ENCODE results near the gene PSRC1.
A peak's percentile ranks its signal among the peaks of the same experiment; 100 is the strongest.
"Not testable (repeated sequence)": the region's sequence is repeated elsewhere in the genome, so short reads cannot be mapped to it uniquely, and the experiment has no call there.

PSRC1 gene

GRCh38 chr1:109298666-109299557, 16.0 kb upstream of the PSRC1 start:
- H3K4me3 ChIP-seq (ENCODE audit: low read length): no peak overlapping the region
- DNase-seq (ENCODE audit: low read depth, low spot score): no peak

- no peak for DNase-seq (ENCODE audit: low read depth, low spot score)
- no peak overlapping the region for H3K4me3 ChIP-seq (ENCODE audit: low read length)
Measured at GRCh38 chr1:109296782-109297181, 13.8 kb upstream of the PSRC1 start.

- no peak overlapping the region for H3K4me3 ChIP-seq (ENCODE audit: low read length)
- DNase-seq (ENCODE audit: low read depth, low spot score): no peak
Measured at GRCh38 chr1:109295712-109296415, 12.9 kb upstream of the PSRC1 start.

GRCh38 chr1:109294481-109294880, 11.5 kb upstream of the PSRC1 start:
- H3K4me3 ChIP-seq (ENCODE audit: low read length): no peak overlapping the region
- no peak for DNase-seq (ENCODE audit: low read depth, low spot score)

GRCh38 chr1:109293026-109293425, 10.1 kb upstream of the PSRC1 start:
- DNase-seq (ENCODE audit: low read depth, low spot score): no peak
- no peak overlapping the region for H3K4me3 ChIP-seq (ENCODE audit: low read length)

GRCh38 chr1:109292364-109292763, 9.4 kb upstream of the PSRC1 start:
- no peak for DNase-seq (ENCODE audit: low read depth, low spot score)
- no peak overlapping the region for H3K4me3 ChIP-seq (ENCODE audit: low read length)

- no peak overlapping the region for H3K4me3 ChIP-seq (ENCODE audit: low read length)
- no peak for DNase-seq (ENCODE audit: low read depth, low spot score)
Measured at GRCh38 chr1:109290998-109291397, 8.1 kb upstream of the PSRC1 start.

- no peak overlapping the region for H3K4me3 ChIP-seq (ENCODE audit: low read length)
- no peak for DNase-seq (ENCODE audit: low read depth, low spot score)
Measured at GRCh38 chr1:109290137-109290536, 7.2 kb upstream of the PSRC1 start.

GRCh38 chr1:109286762-109287161, 3.8 kb upstream of the PSRC1 start:
- DNase-seq (ENCODE audit: low read depth, low spot score); H3K4me3 ChIP-seq (ENCODE audit: low read length): not testable (repeated sequence)

GRCh38 chr1:109283748-109284600, 1.0 kb upstream of the PSRC1 start:
- H3K4me3 ChIP-seq (ENCODE audit: low read length): peak overlapping the region; percentile 88
- no peak for DNase-seq (ENCODE audit: low read depth, low spot score)

GRCh38 chr1:109282497-109282951, 421 bp downstream of the PSRC1 start:
- H3K4me3 ChIP-seq (ENCODE audit: low read length): peak overlapping the region; percentile 88
- no peak for DNase-seq (ENCODE audit: low read depth, low spot score)

GRCh38 chr1:109281680-109282496, 1.1 kb downstream of the PSRC1 start:
- H3K4me3 ChIP-seq (ENCODE audit: low read length): peak overlapping the region; percentile 88
- no peak for DNase-seq (ENCODE audit: low read depth, low spot score)

GRCh38 chr1:109280862-109281261, 2.1 kb downstream of the PSRC1 start:
- no peak for DNase-seq (ENCODE audit: low read depth, low spot score)
- H3K4me3 ChIP-seq (ENCODE audit: low read length): no peak overlapping the region

GRCh38 chr1:109279615-109280278, 3.2 kb downstream of the PSRC1 start:
- no peak for DNase-seq (ENCODE audit: low read depth, low spot score)
- no peak overlapping the region for H3K4me3 ChIP-seq (ENCODE audit: low read length)

- no peak overlapping the region for H3K4me3 ChIP-seq (ENCODE audit: low read length)
- DNase-seq (ENCODE audit: low read depth, low spot score): peak; percentile 48
Measured at GRCh38 chr1:109277434-109278204, 5.3 kb downstream of the PSRC1 start.

- no peak overlapping the region for H3K4me3 ChIP-seq (ENCODE audit: low read length)
- DNase-seq (ENCODE audit: low read depth, low spot score): no peak
Measured at GRCh38 chr1:109275706-109276345, 7.1 kb downstream of the PSRC1 start.
